Glomerular visceral epithelial cell (primary cell): Measurements from ENCODE around the gene SIRPA.

ENCODE experiments used
- DNase-seq: peaks from one replicate; pipeline ENCODE4 v3.0.0-alpha.2; 2016; ENCODE audit errors: extremely low spot score

Gene SIRPA

DNA sequence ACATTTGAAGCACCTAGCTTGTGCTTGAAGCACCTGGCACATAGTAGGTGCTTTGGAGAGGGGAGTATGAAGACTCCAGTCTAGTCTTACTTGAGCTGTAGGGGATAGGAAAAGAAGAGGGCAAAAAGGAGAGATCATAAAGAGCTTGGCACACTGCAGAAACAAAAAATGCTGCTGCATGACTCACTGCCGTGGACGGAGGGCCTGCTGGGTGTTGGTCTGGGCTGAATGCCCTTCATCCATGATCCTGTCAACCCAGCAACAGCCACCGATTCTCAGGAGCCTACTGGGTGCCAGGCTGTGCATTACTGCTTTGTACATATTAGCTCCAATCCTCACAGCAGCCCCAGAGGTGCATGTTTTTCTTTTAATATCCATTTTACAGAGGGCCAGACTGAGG, 92.6 kb downstream of the SIRPA start:
- DNase-seq: no peak
